IPS-NIHi7 (cell line): ENCODE data around the gene MFSD6.

Experiments used
- DNase-seq: peaks from one replicate; pipeline ENCODE4 v3.0.0; 2012; ENCODE audit warnings: mixed read lengths; ENCODE audit errors: extremely low spot score

MFSD6 gene

GRCh38 chr2:190530248-190530900 lies 122.2 kb downstream of the MFSD6 start:
- DNase-seq = no peak

DNA sequence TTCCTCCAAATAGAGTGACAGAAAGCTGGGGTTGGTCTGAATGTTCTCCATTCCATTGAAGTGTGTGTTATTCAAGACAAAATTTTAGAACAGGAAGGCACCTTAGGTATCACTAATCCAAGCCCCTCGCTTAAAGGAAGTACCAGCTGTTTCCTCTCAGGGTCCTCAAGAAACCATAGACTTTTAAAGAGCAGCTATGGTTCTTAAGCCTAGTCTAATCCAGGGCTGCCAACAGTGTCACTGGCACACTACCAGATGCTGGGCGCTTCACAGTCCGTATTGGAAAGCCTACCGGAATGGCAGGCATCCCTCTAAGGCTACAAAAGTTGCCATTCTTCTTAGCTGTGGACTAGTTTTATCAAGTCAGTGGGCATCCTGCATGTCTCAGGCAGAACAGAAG lies 124.4 kb downstream of the MFSD6 start:
- no peak for DNase-seq

DNA sequence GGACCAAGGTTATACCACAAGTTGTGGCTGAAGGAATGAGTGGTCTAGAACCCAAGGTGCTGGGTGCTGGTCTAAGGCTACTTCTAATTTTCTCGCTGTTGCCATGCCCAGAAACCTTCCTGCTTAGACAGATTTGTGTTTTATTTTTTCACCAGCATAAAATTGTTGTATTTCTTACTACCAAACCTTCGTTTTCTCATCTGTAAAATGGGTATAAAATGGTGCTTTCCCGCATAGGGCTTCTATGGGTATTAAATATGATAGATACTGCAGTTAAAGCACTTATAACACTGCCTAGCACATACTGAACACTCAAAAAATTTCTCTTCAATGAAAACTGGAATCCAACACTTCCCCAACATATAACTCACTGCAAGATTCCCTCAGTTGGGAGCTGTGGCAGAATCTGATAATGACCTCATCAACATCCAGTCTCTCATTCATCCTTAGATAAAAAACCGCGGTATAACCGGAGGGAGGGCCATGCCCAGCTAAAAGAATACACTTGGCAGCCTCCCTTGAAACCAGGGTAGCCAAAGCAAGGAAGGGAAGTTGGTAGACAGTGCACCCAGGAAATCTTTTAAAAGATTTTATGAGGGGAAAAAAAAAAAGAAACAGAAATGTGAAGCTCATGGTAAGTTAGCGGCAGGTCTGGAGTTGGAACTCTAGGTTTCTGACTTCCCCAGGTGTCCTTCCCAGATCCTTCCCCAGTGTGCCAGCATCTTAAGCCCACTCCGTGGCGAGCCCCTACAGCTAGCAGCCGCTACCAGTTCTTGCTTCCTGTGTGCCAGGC lies 125.2 kb downstream of the MFSD6 start:
- no peak for DNase-seq

DNA sequence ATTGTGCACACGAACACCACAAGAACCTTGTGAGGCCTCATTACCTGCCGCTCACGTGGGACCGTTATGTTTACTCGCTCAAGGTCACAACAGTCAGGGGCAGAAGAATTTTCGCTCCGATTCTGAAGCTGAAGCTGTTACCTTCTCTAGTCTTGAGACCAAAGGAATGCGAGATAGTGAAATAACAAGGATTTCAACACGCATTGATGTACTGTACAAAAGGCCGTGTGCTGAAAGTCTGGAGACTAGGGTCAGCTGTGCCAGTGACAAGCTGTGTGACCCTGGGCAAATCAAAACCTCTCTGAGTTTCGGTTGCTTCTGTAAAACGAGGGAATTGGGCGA lies 125.8 kb downstream of the MFSD6 start:
- DNase-seq = no peak

GRCh38 chr2:190534310-190535120 lies 126.4 kb downstream of the MFSD6 start, which contains the start of gene NEMP2:
Gene NEMP2 (minus strand): TSS chr2:190534722. CDS start chr2:190534655, 67 bp downstream.
- peak; percentile 91 for DNase-seq

DNA sequence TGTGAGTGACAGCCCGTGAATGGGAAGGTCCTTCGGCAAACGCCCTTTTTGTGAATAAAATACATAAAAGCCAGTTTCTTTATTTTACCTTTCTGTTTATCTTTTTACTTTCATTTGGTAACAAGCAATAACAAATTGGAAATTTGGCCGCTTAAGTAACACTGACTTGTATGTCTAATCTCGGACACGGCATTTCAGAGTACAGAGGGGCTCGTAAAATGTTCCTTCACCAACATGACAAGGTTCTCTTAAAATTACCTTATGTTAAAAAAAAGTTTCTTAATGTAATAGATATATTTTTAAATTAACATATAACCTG lies 126.9 kb downstream of the MFSD6 start:
- no peak for DNase-seq

DNA sequence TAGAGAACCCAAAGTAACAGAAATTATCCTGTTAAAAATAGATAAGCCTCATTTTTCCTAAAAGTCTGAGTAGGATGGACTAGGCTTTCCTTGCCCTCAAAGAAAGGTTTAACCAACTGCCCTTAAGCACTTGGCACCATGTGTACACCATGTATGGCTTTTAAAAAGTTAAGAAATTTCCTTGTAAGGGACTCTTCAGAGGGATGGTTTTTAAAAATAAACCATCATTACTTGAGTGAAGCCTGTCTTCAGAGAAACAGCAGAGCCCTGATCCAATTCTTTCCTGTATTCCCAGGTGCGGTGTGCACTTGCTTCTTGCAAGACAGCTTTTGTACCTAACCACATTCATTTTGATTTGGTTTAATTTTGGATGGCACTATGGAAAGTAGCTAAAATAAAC lies 127.4 kb downstream of the MFSD6 start:
- no peak for DNase-seq

- DNase-seq = no peak
Measured at GRCh38 chr2:190537765-190538164, 129.6 kb downstream of the MFSD6 start.

GRCh38 chr2:190538201-190538600 lies 130.0 kb downstream of the MFSD6 start:
- no peak for DNase-seq

DNA sequence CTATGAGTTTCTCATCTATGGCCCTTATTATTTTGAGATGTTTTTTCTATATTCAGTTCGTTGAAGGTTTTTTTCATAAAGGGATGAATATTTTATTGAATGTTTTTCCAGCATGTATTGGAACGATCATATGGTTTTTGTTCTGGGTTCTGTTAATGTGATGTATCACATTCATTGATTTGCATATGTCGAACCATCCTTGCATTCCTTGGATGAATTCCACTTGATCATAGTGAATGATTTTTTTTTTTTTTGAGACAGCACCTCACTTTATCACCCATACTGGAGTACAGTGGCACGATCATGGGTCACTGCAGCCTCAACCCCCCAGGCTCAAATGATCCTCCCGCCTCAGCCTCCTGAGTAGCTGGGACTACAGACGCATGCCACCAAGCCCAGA lies 131.9 kb downstream of the MFSD6 start:
- DNase-seq = no peak

DNA sequence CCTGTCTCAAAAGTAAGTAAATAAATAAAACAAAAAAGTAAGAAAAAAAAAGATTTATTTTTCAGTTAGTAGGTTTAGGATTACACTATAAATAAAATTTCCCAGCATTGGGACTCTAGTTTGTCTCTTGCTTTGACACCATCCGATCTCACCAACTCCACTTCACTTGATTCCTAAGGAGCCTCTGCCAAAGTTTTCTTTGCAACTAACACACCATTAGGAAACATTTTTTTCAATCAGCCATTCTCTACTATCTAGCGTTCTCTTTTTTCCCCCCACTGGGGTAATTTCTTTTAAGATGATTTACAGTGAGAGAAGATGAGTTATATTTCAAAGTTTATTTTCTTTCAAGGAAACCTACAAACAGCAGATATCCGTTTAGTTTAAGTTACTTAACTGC lies 136.9 kb downstream of the MFSD6 start:
- DNase-seq = no peak

GRCh38 chr2:190545555-190546385 lies 137.6 kb downstream of the MFSD6 start:
- DNase-seq = no peak

- DNase-seq = no peak
Measured at GRCh38 chr2:190546734-190547133, 138.6 kb downstream of the MFSD6 start.

- no peak for DNase-seq
Measured at GRCh38 chr2:190547886-190548285, 139.7 kb downstream of the MFSD6 start.

DNA sequence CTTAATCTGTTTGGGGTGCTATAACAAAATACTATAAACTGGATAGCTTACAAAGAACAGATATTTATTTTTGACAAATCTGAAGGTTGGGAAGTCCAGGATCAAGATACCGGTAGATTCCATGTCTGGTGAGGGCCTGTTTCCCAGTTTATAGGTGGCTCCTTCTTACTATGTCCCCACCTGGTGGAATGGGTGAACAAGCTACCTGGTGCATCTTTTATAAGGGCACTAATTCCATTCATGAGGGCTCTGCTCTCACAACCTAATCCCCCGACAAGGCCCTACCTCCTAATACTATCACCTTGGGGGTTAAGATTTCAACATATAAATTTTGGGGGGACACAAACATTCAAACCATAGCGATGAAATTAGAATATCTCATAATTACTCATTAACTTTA lies 142.0 kb downstream of the MFSD6 start:
- no peak for DNase-seq
